ENCODE results near the gene SYMPK.

DNA sequence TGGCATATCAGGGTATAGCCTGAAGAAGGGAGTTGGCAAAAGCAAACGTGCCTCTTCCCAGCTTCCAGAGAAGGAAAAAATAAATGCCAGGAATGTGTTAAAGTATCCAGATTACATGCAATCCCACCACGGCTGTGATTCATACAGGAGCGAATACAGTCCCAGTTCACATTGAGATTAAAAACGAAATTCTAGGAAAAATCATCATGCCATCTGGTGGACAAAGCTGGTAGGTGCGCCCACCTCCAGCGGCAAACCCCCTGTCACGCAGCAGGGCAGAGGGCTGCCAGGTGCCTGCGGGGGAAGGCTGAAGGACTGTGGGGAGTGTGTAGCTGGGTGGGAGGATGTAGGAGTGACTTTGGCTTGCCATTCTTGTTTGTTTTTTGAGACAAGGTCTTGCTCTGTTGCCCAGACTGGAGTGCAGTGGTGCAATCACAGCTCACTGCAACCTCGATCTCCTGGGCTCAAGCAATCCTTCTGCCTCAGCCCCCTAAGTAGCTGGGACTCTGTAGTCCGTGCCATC is 63.9 kb downstream of the SYMPK start:
- no peak for TF ChIP-seq RFX5 (IDR thresholded peaks at IDR 0.05; ENCODE audit: low read length)
- TF ChIP-seq GABPA (IDR thresholded peaks at IDR 0.05; ENCODE audit: low read depth): no peak

Measured in SK-N-SH (cell line).